SH-SY5Y (cell line): Measurements from ENCODE around the gene MRPL9.

ENCODE experiments used
- GATA2 ChIP-seq: IDR thresholded peaks from 2 replicates; pipeline ENCODE4 v1.6.1; 2011; ENCODE audit warnings: mild to moderate bottlenecking, low read depth, low read length
- GATA3 ChIP-seq: IDR thresholded peaks from 2 replicates; pipeline ENCODE4 v1.6.1; 2011; ENCODE audit warnings: low read depth, mild to moderate bottlenecking, low read length, moderate library complexity

GRCh38 chr1:151759241-151759640 is 4.1 kb downstream of the MRPL9 start:
- TF ChIP-seq GATA3 (no peak), GATA2 (no peak)
